GM18951 (cell line): ENCODE data around the gene RASD1.
A peak's percentile ranks its signal among the peaks of the same experiment; 100 is the strongest.
"Not testable (repeated sequence)": the region's sequence is repeated elsewhere in the genome, so short reads cannot be mapped to it uniquely, and the experiment has no call there.

Experiments
- POLR2A ChIP-seq: IDR thresholded peaks from 4 replicates; pipeline ENCODE4 v1.6.1; 2011; ENCODE audit warnings: mild to moderate bottlenecking; ENCODE audit not compliant: insufficient read length, insufficient read depth; ENCODE audit errors: extremely low read depth
- in situ Hi-C: fragments of 300-500 bp; cut with MboI; formaldehyde crosslinking; loops from one replicate; pipeline ENCODE4 v1.12.0; 2022; ENCODE audit warnings: low sequenced_read_pairs, mixed read lengths, inconsistent platforms; ENCODE audit not compliant: unreplicated experiment

Gene RASD1

GRCh38 chr17:17493986-17494466 lies 2.2 kb downstream of the RASD1 start:
- TF ChIP-seq POLR2A: no peak
- in situ Hi-C loops: no loop called here

DNA sequence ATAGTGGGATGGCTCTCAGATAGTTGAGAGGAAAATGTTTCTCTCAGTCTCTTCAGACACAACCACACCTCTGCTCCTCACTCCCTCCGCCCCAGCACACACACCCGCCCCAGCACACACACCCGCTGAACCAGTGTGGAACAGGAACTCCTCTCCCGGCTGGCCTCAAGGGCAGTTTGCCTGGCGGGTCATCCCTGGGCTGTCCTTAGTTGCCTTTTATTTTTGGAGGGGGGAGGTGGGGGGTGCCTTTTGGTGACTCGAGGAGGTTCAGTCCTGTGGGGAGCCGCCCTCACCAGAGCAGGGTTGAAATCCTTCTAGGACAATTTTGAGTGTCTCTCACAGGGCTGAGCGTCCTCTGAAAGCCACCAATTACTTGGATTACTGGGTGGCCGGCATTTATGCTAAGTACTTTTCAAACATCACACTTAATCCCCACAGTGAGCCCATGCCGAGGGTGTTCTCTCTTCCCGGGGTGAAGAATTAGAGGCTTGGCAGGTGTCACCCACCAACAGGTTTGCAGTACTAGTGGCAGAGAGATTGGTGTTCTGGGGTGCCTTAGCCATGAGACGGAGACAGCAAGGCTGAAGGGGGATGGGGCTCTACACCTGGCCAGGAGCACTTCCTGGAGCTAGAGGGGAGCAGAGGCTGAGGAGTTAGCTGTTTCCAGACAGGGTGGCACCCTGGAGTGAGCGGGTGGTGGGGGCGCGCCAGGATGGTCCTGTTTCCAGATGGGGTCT lies 2.8 kb downstream of the RASD1 start:
- in situ Hi-C loops: no loop called here

DNA sequence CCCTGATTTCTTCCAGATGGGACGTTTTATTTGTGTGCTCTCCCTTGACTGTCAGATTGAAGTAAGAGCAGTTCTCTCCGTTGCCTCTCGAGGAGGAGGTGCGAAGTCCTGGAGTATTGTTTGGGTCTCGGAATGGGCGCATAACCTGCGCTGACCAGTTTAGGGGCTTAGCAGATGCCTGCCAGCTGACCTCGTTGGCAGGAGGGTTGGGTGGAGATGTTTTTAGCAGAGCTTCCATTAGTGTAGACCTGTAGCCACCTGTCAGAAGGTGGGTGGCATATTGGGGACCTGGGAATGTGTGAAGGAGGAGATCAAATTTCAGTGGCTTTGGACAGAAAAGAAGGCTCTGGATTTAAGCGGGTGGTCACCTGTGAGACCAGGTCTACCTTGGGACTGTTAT lies 3.6 kb downstream of the RASD1 start:
- no peak for TF ChIP-seq POLR2A
- in situ Hi-C loops: no loop called here

More for the DNA sequence above, 2.8 kb downstream of the RASD1 start:
- TF ChIP-seq POLR2A: no peak

- in situ Hi-C loops: no loop called here
- no peak for TF ChIP-seq POLR2A
These were observed 4.1 kb downstream of the RASD1 start for GRCh38 chr17:17492085-17492484.

GRCh38 chr17:17491546-17491988 lies 4.6 kb downstream of the RASD1 start:
- in situ Hi-C loops: no loop called here
- no peak for TF ChIP-seq POLR2A

GRCh38 chr17:17491031-17491471 lies 5.1 kb downstream of the RASD1 start:
- TF ChIP-seq POLR2A: no peak
- in situ Hi-C loops: no loop called here

- TF ChIP-seq POLR2A: no peak
- in situ Hi-C loops: no loop called here
These were observed 8.2 kb downstream of the RASD1 start for GRCh38 chr17:17487998-17488397.

DNA sequence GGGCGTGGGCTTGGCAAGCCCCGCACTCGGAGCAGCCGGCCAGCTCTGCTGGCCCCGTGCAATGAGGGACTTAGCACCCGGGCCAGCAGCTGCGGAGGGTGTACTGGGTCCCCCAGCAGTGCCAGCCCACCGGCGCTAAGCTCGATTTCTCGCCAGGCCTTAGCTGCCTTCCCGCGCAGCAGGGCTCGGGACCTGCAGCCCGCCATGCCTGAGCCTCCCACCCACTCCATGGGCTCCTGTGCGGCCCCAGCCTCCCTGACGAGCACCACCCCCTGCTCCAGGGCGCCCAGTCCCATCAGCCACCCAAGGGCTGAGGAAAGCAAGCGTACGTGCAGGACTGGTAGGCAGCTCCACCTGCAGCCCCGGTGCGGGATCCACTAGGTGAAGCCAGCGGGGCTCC lies 9.8 kb downstream of the RASD1 start:
- in situ Hi-C loops: not testable (repeated sequence)

GRCh38 chr17:17485420-17485819 lies 10.8 kb downstream of the RASD1 start:
- no peak for TF ChIP-seq POLR2A
- in situ Hi-C loops: no loop called here

- in situ Hi-C loops: no loop called here
- no peak for TF ChIP-seq POLR2A
These were observed 11.7 kb downstream of the RASD1 start for GRCh38 chr17:17484451-17484899.

- TF ChIP-seq POLR2A: no peak
- in situ Hi-C loops: no loop called here
These were observed 14.3 kb downstream of the RASD1 start for GRCh38 chr17:17481860-17482259.

- in situ Hi-C loops: no loop called here
- TF ChIP-seq POLR2A: no peak
These were observed 15.5 kb downstream of the RASD1 start for GRCh38 chr17:17480593-17481148.

GRCh38 chr17:17479209-17479608 lies 17.0 kb downstream of the RASD1 start:
- no peak for TF ChIP-seq POLR2A
- in situ Hi-C loops: no loop called here

- in situ Hi-C loops: no loop called here
- peak; percentile 81 for TF ChIP-seq POLR2A
These were observed 19.2 kb downstream of the RASD1 start, which contains the start of gene MED9 for GRCh38 chr17:17476865-17477467. MED9 (plus strand) TSS chr17:17477000; CDS start chr17:17477042, 42 bp downstream.
